Upper lobe of left lung (tissue), 6 donors: ENCODE data around the gene CERS1. TPM values are rescaled to one million over a fixed set of nuclear protein-coding genes. Genes with fewer than 3 reads are reported as not detected.

Source experiments
- ATAC-seq, 2 donors: fragments of 200-7000 bp; cut with Tn5 transposase; one replicate each; pipeline ENCODE4 v1.9.1; 2022; ENCODE audit warnings: mild to moderate bottlenecking in 2 of 2, moderate library complexity in 2 of 2; ENCODE audit not compliant: low FRiP score in 2 of 2
- DNase-seq, 2 donors: peaks; one replicate each; pipeline ENCODE4 v3.0.0-alpha.2; 2019 to 2020
- H3K27ac ChIP-seq, 4 donors: fragments of 200-600 bp; sonication (generic); one replicate each; pipeline ENCODE4 v1.5.1; 2016 to 2019
- H3K27me3 ChIP-seq, 4 donors: fragments of 200-600 bp; sonication (generic); one replicate each; pipeline ENCODE4 v1.5.1; 2017 to 2019
- H3K36me3 ChIP-seq, 4 donors: fragments of 200-600 bp; sonication (generic); one replicate each; pipeline ENCODE4 v1.5.1; 2016 to 2019
- H3K4me1 ChIP-seq, 4 donors: fragments of 200-600 bp; sonication (generic); one replicate each; pipeline ENCODE4 v1.5.1; 2018 to 2019
- H3K4me3 ChIP-seq, 4 donors: fragments of 200-600 bp; sonication (generic); one replicate each; pipeline ENCODE4 v1.5.1; 2017 to 2019; ENCODE audit warnings: mild to moderate bottlenecking in 2 of 4, moderate library complexity in 1 of 4
- H3K9me3 ChIP-seq, 4 donors: fragments of 200-600 bp; sonication (generic); one replicate each; pipeline ENCODE4 v1.5.1; 2018 to 2019
- EP300 ChIP-seq, 4 donors: sonication (generic); formaldehyde crosslinking; IDR thresholded peaks; one replicate each; pipeline ENCODE4 v1.5.1; 2017; ENCODE audit warnings: antibody characterized with exemption in 4 of 4, control low read depth in 2 of 4
- POLR2A ChIP-seq, 4 donors: fragments of 450-650 bp; IDR thresholded peaks; one replicate each; pipeline ENCODE4 v1.5.1; 2016 to 2017; ENCODE audit warnings: antibody characterized with exemption in 4 of 4, mild to moderate bottlenecking in 2 of 4
- POLR2AphosphoS5 ChIP-seq, 2 donors: sonication (generic); formaldehyde crosslinking; IDR thresholded peaks; one replicate each; pipeline ENCODE4 v1.5.1; 2017; ENCODE audit warnings: antibody characterized with exemption in 2 of 2
- WGBS, 2 donors: methylation state at CpG; one replicate each; pipeline ENCODE4 v1.1.5; 2017 to 2018; 5-methylcytosine and 5-hydroxymethylcytosine counted together
- total RNA-seq, 6 donors: library from RNA; depleted of rRNA in 4 of 6; stranded (reverse); fragments of >200 nt in 4 of 6; gene quantifications; one replicate each; pipeline versions ENCODE4 v1.1.0 to v1.2.1, GENCODE V29; 2016 to 2021
- TF ChIP-seq, protein P1 (sequence below), 6 experiments: fragments of 450-650 bp in 4 of 6; fragments of 200-600 bp in 2 of 6; sonication (generic) in 2 of 6; IDR thresholded peaks; one replicate each; pipeline ENCODE4 v1.5.1; 2016 to 2019; ENCODE audit warnings: antibody characterized with exemption in 6 of 6
- donor health status: DM: no; HTN: no; CAD: no; lungs with moderate emphysema.
- donor health status: DM: no; HTN: yes; CAD: no; lungs with severe emphysema.

Gene CERS1
- total RNA-seq, 6 donors from 2014 or later: 0.20 to 0.30 TPM; not detected in 4

DNA sequence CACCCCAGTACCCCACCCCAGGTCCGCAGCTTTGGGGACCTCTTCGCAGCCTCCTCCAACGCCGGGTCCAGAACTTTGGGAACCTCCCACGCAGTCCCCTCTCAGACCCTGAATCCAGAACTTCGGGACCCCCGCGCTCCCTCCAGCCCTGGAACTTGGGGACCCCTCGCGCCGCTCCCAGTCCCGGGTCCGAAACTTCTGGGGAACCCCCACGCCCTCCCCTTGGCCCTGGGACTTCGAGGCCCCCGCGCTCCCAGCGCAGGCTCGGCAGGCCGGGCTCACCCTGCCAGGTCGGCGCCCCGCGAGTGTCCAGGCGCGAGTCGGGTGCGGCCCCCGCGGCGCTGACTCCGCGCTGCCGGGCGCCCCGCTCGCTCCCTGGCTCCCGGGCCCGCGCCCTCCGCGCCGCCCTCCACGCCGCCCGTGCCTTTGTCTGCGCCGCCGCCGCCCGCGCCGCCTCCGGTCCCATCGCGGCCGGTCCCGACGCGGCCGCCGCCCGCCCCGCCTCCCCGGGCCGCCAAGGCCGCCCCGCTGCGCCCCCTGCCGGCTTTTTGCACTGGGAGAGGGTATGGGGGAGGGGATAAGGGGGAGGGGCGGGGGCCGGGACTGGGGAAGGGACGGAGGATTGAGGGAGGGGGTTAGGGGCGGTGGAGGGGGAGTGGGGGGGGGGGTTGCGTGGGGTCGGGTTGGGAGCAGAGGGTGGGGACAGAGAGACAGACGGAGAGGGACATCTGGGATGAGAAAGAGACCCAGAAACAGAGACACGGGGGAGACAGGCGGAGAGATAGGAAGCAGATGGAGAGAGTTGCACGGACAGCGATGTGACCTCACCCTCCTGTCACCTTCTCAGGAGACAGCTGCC lies 45.0 kb upstream of the CERS1 start, which contains the start of gene HOMER3:
Gene HOMER3 (minus strand): TSS at position 449 of the 859 bp plus-strand sequence. CDS start 2,235 bp downstream, outside the sequence.
- peak within 1 kb of the TSS; percentile 65 to 78 (median 73) for H3K4me3 ChIP-seq
- H3K36me3 ChIP-seq: peaks cover 0 to under 1% (median 0%) of the 10 kb centered on the region in 4 donors
- H3K4me1 ChIP-seq: peaks cover 16 to 29% (median 20%) of the 10 kb centered on the region in 4 donors
- peak within 1 kb of the TSS; percentile 27 to 86 (median 73) for H3K27ac ChIP-seq
- no peaks in the 10 kb centered on the region for H3K27me3 ChIP-seq
- DNase-seq: peak; percentile 79 to 97
- no peaks in the 10 kb centered on the region for H3K9me3 ChIP-seq
- 5 to 9% methylated on average over 12 to 14 of the region's 81 CpGs for WGBS, 2 donors
- peak; percentile 78 to 91 for ATAC-seq
- TF ChIP-seq, protein P1, sequence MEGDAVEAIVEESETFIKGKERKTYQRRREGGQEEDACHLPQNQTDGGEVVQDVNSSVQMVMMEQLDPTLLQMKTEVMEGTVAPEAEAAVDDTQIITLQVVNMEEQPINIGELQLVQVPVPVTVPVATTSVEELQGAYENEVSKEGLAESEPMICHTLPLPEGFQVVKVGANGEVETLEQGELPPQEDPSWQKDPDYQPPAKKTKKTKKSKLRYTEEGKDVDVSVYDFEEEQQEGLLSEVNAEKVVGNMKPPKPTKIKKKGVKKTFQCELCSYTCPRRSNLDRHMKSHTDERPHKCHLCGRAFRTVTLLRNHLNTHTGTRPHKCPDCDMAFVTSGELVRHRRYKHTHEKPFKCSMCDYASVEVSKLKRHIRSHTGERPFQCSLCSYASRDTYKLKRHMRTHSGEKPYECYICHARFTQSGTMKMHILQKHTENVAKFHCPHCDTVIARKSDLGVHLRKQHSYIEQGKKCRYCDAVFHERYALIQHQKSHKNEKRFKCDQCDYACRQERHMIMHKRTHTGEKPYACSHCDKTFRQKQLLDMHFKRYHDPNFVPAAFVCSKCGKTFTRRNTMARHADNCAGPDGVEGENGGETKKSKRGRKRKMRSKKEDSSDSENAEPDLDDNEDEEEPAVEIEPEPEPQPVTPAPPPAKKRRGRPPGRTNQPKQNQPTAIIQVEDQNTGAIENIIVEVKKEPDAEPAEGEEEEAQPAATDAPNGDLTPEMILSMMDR (IDR thresholded peaks at IDR 0.05): peak in 5 of 6 experiments; percentile 16 to 59 (median 38)
- TF ChIP-seq EP300 (IDR thresholded peaks at IDR 0.05): no peak

DNA sequence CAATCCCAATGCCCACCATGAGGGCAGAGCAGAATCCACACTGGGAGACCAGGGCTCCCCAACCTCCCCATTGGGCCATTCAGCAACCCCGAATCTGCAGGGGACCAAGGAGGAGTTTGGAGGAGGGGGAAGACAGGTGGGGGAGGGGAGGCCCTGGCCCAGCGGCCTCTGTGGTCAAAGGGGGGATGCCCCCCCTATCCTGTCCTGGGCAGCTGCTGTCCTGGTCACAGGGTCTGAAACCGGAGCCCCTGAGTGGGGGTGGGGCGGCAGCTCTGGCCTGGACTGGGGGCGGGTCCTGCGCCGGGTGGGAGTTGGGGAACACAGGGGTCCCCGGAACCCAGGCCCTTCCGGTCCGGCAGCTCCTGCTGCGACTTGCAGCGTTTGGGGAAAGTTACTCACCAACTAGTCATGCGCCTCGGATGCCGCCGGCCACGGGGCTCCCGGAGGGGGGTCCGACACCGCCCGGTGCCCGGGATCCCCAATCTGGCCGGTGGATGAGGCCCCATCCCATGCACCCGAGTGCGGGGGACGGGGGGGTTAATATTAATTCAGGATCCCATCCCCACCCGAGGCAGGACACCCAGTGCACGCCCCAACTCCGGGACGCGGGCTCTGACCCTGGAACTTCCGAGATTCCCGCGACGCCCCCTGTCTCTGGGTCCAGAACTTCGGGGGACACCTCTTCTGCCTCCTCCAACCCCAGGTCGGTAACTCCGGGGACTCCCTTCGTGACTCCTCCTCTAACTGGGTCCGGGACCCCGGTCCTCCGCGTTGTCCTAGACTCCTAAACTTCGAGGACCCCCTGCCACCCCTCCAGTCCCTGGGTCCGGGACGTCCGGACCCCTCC lies 44.2 kb upstream of the CERS1 start:
- no peaks in the 10 kb centered on the region for H3K27me3 ChIP-seq
- TF ChIP-seq EP300 (IDR thresholded peaks at IDR 0.05) (no peak), POLR2AphosphoS5 (IDR thresholded peaks at IDR 0.05) (no peak), POLR2A (IDR thresholded peaks at IDR 0.05) (peak in 1 of 4 donors; percentile 8)
- TF ChIP-seq, protein P1 (IDR thresholded peaks at IDR 0.05): no peak
- H3K4me1 ChIP-seq: peaks cover 16 to 29% (median 20%) of the 10 kb centered on the region in 4 donors
- H3K27ac ChIP-seq: peak overlapping the region; percentile 27 to 86 (median 73)
- no peaks in the 10 kb centered on the region for H3K9me3 ChIP-seq
- ATAC-seq: peak; percentile 44 to 71
- WGBS, 2 donors: 2 to 3% methylated on average over 13 to 23 of the region's 47 CpGs
- H3K4me3 ChIP-seq: peak overlapping the region; percentile 65 to 78 (median 73)
- H3K36me3 ChIP-seq: peaks cover 0 to 7% (median 0%) of the 10 kb centered on the region in 4 donors
- DNase-seq: peak; percentile 28 to 89

DNA sequence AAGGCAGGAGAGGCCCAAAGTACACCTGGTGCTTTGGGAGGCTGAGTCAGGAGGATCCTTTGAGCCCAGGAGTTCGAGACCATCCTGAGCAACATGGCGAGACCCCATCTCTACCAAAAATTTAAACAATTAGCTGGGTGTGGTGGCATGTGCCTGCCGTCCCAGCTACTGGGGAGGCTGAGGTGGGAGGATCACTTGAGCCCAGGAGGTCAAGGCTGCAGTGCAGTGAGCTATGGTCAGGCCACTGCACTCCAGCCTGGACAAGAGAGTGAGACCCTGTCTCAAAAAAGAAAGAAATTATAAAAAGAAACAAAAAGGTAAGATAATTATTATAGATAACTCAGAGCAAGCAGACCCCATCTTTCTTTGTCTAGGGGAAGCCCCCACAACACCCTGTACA lies 43.2 kb upstream of the CERS1 start:
- Histone ChIP-seq H3K27ac (no peak overlapping the region), H3K4me3 (no peak overlapping the region)
- ATAC-seq: no peak

DNA sequence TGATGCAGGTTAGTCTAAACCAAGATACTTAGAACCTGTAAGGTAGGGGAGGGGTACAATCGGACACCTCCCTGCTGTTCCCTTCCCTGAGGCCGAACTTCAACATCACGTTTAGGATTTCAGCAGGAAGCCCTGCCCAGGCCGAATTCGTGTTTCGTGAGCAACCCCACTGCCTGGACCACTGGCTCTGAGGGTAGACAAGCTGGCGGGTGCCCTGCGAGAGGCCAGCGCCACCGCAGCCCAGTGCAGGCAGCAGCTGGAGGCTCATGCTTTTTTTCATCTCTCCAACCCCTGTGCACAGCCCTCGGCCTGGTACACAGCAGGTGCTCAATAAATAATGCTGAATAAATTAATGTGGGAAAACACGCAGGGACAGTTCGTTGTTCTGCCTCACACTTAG lies 37.3 kb upstream of the CERS1 start:
- Histone ChIP-seq H3K4me3 (no peak overlapping the region), H3K36me3 (peaks cover 0 to 53% (median 13%) of the 10 kb centered on the region in 4 donors), H3K9me3 (no peaks in the 10 kb centered on the region), H3K27ac (no peak overlapping the region), H3K4me1 (peaks cover 3 to 13% (median 8%) of the 10 kb centered on the region in 4 donors), H3K27me3 (no peaks in the 10 kb centered on the region)
- ATAC-seq (no peak), DNase-seq (no peak)
- 80 to 92% methylated on average over 13 of the region's 13 CpGs for WGBS, 2 donors
- TF ChIP-seq EP300 (IDR thresholded peaks at IDR 0.05): no peak
- TF ChIP-seq, protein P1 (IDR thresholded peaks at IDR 0.05): no peak
- TF ChIP-seq POLR2AphosphoS5 (IDR thresholded peaks at IDR 0.05): no peak
- no peak for TF ChIP-seq POLR2A (IDR thresholded peaks at IDR 0.05)

More for the DNA sequence above, 43.2 kb upstream of the CERS1 start:
- H3K4me1 ChIP-seq: peaks cover 16 to 29% (median 20%) of the 10 kb centered on the region in 4 donors
- no peaks in the 10 kb centered on the region for H3K9me3 ChIP-seq
- DNase-seq: no peak
- H3K36me3 ChIP-seq: peaks cover 0 to 9% (median 0%) of the 10 kb centered on the region in 4 donors
- 89 to 93% methylated on average over 3 of the region's 3 CpGs for WGBS, 2 donors
- no peak for TF ChIP-seq POLR2A (IDR thresholded peaks at IDR 0.05)
- TF ChIP-seq, protein P1 (IDR thresholded peaks at IDR 0.05): no peak
- no peak for TF ChIP-seq POLR2AphosphoS5 (IDR thresholded peaks at IDR 0.05)
- no peaks in the 10 kb centered on the region for H3K27me3 ChIP-seq
